ENCODE results near the gene NCOA3.

NCOA3 gene

GRCh38 chr20:47701612-47702011, 199.9 kb downstream of the NCOA3 start:
- in situ Hi-C loops (cut with HindIII; ENCODE audit: low pct_ligation_motif_present, low pct_unique_long_range_greater_than_20kb, low sequenced_read_pairs), result no loop called here
- DNase-seq, result peak; percentile 46

- in situ Hi-C loops (cut with HindIII; ENCODE audit: low pct_ligation_motif_present, low pct_unique_long_range_greater_than_20kb, low sequenced_read_pairs), result no loop called here
- no peak for DNase-seq
Measured at GRCh38 chr20:47703748-47704147, 202.1 kb downstream of the NCOA3 start.

GRCh38 chr20:47704746-47705496, 203.2 kb downstream of the NCOA3 start:
- no peak for DNase-seq
- in situ Hi-C loops (cut with HindIII; ENCODE audit: low pct_ligation_motif_present, low pct_unique_long_range_greater_than_20kb, low sequenced_read_pairs), result no loop called here

- in situ Hi-C loops (cut with HindIII; ENCODE audit: low pct_ligation_motif_present, low pct_unique_long_range_greater_than_20kb, low sequenced_read_pairs), result no loop called here
- no peak for DNase-seq
Measured at GRCh38 chr20:47705497-47705856, 203.8 kb downstream of the NCOA3 start.

- no peak for DNase-seq
- in situ Hi-C loops (cut with HindIII; ENCODE audit: low pct_ligation_motif_present, low pct_unique_long_range_greater_than_20kb, low sequenced_read_pairs), result no loop called here
Measured at GRCh38 chr20:47706345-47706744, 204.7 kb downstream of the NCOA3 start.
